ENCODE measurements around the gene F12.

Gene F12

DNA sequence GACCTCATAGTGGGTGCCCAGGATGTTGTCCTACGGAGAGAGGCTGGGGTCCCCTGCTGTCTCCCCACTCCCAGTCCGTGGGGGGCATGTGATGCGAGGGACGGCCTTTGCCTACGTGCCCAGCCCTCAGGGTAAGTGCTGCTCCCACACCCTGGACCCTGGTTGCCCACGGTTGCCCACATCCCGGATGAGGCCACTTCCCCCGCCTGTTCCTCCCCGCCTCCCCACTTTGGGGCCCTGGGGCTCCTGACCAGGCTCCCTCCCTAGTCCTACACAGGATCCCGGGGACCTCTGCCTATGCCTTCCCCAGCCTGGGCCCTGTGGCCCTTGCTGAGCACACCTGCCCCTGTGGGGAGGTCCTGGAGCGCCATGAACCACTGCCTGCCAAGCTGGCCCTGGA lies 23.6 kb downstream of the F12 start:
- no peak for DNase-seq (ENCODE audit: low read depth in 1 of 2, low spot score in 1 of 2)
- Histone ChIP-seq H3K4me3 (replicated peaks; ENCODE audit: insufficient read depth, low read length) (no peak overlapping the region), H3K27ac (replicated peaks) (no peak overlapping the region), H3K27me3 (ENCODE audit: insufficient read depth, poor library complexity, severe bottlenecking) (no peaks in the 10 kb centered on the region)
- TF ChIP-seq SPI1 (IDR thresholded peaks at IDR 0.05; ENCODE audit: borderline replicate concordance, low read depth) = no peak
- TF ChIP-seq, protein P1, sequence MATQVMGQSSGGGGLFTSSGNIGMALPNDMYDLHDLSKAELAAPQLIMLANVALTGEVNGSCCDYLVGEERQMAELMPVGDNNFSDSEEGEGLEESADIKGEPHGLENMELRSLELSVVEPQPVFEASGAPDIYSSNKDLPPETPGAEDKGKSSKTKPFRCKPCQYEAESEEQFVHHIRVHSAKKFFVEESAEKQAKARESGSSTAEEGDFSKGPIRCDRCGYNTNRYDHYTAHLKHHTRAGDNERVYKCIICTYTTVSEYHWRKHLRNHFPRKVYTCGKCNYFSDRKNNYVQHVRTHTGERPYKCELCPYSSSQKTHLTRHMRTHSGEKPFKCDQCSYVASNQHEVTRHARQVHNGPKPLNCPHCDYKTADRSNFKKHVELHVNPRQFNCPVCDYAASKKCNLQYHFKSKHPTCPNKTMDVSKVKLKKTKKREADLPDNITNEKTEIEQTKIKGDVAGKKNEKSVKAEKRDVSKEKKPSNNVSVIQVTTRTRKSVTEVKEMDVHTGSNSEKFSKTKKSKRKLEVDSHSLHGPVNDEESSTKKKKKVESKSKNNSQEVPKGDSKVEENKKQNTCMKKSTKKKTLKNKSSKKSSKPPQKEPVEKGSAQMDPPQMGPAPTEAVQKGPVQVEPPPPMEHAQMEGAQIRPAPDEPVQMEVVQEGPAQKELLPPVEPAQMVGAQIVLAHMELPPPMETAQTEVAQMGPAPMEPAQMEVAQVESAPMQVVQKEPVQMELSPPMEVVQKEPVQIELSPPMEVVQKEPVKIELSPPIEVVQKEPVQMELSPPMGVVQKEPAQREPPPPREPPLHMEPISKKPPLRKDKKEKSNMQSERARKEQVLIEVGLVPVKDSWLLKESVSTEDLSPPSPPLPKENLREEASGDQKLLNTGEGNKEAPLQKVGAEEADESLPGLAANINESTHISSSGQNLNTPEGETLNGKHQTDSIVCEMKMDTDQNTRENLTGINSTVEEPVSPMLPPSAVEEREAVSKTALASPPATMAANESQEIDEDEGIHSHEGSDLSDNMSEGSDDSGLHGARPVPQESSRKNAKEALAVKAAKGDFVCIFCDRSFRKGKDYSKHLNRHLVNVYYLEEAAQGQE (IDR thresholded peaks at IDR 0.05; ENCODE audit: insufficient replicate concordance, low read depth) = no peak
- no peak for TF ChIP-seq GABPA (IDR thresholded peaks at IDR 0.05; ENCODE audit: low read depth)
- TF ChIP-seq, protein P2, sequence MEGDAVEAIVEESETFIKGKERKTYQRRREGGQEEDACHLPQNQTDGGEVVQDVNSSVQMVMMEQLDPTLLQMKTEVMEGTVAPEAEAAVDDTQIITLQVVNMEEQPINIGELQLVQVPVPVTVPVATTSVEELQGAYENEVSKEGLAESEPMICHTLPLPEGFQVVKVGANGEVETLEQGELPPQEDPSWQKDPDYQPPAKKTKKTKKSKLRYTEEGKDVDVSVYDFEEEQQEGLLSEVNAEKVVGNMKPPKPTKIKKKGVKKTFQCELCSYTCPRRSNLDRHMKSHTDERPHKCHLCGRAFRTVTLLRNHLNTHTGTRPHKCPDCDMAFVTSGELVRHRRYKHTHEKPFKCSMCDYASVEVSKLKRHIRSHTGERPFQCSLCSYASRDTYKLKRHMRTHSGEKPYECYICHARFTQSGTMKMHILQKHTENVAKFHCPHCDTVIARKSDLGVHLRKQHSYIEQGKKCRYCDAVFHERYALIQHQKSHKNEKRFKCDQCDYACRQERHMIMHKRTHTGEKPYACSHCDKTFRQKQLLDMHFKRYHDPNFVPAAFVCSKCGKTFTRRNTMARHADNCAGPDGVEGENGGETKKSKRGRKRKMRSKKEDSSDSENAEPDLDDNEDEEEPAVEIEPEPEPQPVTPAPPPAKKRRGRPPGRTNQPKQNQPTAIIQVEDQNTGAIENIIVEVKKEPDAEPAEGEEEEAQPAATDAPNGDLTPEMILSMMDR (IDR thresholded peaks at IDR 0.05; ENCODE audit: insufficient read depth, low read length) = no peak

DNA sequence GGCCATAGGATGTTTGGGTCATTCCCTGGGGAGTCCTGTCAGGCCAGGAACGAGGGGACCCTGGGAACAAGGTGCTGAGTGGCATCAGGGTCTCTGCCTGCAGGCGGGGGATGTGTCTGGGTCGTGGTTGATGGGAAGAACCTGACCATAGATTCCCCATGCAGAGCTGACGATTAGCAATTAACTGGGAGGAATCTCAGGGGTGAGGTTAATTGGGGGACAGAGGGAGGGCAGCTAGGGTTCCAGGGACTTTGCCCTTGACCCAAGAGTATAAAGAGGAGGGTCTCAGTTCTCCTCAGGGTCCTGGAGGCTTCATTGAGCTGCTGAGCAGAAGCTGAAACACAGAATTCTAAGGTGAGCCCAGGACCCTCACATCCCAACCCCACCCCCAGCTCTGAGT lies 25.2 kb downstream of the F12 start, which contains the start of gene SLC34A1:
Gene SLC34A1 (plus strand): TSS at position 301 of the 400 bp plus-strand sequence. CDS start 1,308 bp downstream, outside the sequence.
- Histone ChIP-seq H3K27me3 (ENCODE audit: insufficient read depth, poor library complexity, severe bottlenecking) (no peaks in the 10 kb centered on the region), H3K4me3 (replicated peaks; ENCODE audit: insufficient read depth, low read length) (no peak within 1 kb of the TSS), H3K27ac (replicated peaks) (no peak within 1 kb of the TSS)
- no peak for DNase-seq (ENCODE audit: low read depth in 1 of 2, low spot score in 1 of 2)
- TF ChIP-seq SPI1 (IDR thresholded peaks at IDR 0.05; ENCODE audit: borderline replicate concordance, low read depth) = no peak
- TF ChIP-seq POLR2AphosphoS5 (IDR thresholded peaks at IDR 0.05; ENCODE audit: low read depth) = no peak
- TF ChIP-seq, protein P1 (IDR thresholded peaks at IDR 0.05; ENCODE audit: insufficient replicate concordance, low read depth) = no peak

DNA sequence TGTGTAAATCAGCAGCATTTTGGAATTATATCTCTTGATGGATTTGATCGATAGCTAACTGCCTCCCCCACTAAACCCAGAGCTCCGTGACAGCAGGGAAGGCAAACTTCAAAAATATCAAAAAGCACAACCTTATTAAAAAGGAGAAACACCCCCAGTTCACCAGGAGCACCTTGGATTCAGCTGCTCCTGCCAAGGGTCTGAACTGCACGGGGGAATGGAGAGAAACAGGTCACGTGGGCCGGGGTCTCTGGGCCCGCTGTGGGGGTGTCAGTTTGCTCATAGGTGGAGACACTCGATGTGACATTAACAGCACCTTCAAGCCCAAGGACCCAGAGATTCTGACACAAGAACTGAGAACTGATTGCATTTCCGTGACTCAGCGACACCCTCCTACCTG lies 26.2 kb downstream of the F12 start:
- TF ChIP-seq SPI1 (IDR thresholded peaks at IDR 0.05; ENCODE audit: borderline replicate concordance, low read depth) (no peak), GABPA (IDR thresholded peaks at IDR 0.05; ENCODE audit: low read depth) (no peak), POLR2AphosphoS5 (IDR thresholded peaks at IDR 0.05; ENCODE audit: low read depth) (no peak)
- TF ChIP-seq, protein P2 (IDR thresholded peaks at IDR 0.05; ENCODE audit: insufficient read depth, low read length) = no peak
- TF ChIP-seq, protein P1 (IDR thresholded peaks at IDR 0.05; ENCODE audit: insufficient replicate concordance, low read depth) = no peak
- Histone ChIP-seq H3K4me3 (replicated peaks; ENCODE audit: insufficient read depth, low read length) (no peak overlapping the region), H3K27ac (replicated peaks) (no peak overlapping the region), H3K27me3 (ENCODE audit: insufficient read depth, poor library complexity, severe bottlenecking) (no peaks in the 10 kb centered on the region)
- DNase-seq (ENCODE audit: low read depth in 1 of 2, low spot score in 1 of 2) = no peak

All from HL-60 (cell line).